ENCODE results near the gene LRRC27. TPM values are rescaled to one million over a fixed set of nuclear protein-coding genes. Genes with fewer than 3 reads are reported as not detected.
A peak's percentile ranks its signal among the peaks of the same experiment; 100 is the strongest.

The LRRC27 gene
- total and polyA plus RNA-seq, 12 donors = 6.5 to 17.6 (median 9.9) TPM

DNA sequence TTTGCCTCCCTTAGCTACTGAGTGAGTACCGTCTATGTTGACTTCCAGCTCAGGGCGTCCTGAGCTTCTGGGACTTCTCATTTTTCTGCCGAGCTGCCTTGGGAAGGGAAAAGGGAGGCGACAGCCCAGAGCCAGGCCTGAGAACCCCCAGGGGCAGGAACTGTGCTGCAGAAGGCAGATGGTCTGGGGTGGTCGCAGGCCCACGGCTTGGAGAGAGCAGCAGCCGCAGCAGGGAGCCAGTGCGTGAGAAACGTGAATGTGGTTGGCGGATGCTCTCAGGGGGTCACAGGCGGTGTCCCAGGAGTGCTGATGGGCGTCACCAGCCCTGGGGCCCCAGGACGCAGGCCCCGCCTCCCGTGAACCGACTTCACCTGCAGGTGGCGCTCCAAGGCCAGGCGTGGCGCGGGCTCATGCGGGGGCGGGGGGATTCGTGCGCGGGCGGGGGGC lies 55.8 kb downstream of the LRRC27 start:
- 0 to 7% (median 2%) methylated on average over 2 to 26 of the region's 26 CpGs for WGBS, 4 donors
- TF ChIP-seq, protein P1, sequence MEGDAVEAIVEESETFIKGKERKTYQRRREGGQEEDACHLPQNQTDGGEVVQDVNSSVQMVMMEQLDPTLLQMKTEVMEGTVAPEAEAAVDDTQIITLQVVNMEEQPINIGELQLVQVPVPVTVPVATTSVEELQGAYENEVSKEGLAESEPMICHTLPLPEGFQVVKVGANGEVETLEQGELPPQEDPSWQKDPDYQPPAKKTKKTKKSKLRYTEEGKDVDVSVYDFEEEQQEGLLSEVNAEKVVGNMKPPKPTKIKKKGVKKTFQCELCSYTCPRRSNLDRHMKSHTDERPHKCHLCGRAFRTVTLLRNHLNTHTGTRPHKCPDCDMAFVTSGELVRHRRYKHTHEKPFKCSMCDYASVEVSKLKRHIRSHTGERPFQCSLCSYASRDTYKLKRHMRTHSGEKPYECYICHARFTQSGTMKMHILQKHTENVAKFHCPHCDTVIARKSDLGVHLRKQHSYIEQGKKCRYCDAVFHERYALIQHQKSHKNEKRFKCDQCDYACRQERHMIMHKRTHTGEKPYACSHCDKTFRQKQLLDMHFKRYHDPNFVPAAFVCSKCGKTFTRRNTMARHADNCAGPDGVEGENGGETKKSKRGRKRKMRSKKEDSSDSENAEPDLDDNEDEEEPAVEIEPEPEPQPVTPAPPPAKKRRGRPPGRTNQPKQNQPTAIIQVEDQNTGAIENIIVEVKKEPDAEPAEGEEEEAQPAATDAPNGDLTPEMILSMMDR (IDR thresholded peaks at IDR 0.05) = peak; percentile 27 to 81 (median 64)
- TF ChIP-seq POLR2A (IDR thresholded peaks at IDR 0.05) = no peak
- Histone ChIP-seq H3K27me3 (no peaks in the 10 kb centered on the region), H3K4me3 (no peak overlapping the region), H3K4me1 (replicated peaks in 1 of 2) (peaks cover 8 to 11% of the 10 kb centered on the region in 2 donors), H3K36me3 (replicated peaks in 1 of 2) (no peaks in the 10 kb centered on the region), H3K9me3 (replicated peaks in 1 of 3) (no peaks in the 10 kb centered on the region), H3K27ac (peak overlapping the region in 3 of 5 donors; percentile 12 to 41 (median 21))
- intact Hi-C loops (cut with DNase I) = loop anchor here (2.0 to 10.0 kb wide), 4 partner anchors 59 to 257 kb away; no protein-coding TSS in a partner anchor
- peak; percentile 63 to 84 (median 78) for DNase-seq

DNA sequence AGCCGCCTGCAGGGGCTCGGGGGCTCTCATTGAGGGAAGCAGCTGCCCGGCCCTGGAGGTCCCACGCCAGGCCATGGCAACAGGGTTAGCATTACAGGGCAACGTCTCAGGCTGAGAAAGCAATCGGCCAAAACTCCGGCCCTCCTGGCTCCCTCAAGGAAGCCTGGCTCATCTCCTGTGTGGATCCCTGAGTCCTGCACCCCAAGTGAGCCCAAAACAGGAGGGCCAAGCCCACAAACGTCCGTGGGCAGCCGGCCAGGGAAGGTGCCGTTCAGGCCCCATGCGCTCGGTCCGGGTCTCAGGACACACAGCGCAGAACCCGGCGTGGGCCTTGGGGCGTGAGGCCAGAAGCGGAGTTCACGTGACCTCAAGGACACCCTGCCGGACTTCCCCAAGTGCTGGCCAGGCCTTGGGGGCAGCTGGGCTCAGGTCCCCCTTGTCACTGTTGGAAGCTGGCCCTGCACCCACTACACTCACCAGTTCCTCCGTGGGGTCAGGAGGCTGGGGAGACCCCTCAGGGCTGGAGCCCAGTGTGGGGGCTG lies 57.0 kb downstream of the LRRC27 start:
- no peak overlapping the region for H3K4me3 ChIP-seq
- no peak for TF ChIP-seq POLR2A (IDR thresholded peaks at IDR 0.05)
- TF ChIP-seq, protein P1 (IDR thresholded peaks at IDR 0.05) = no peak
- WGBS, 4 donors = 19 to 43% (median 24%) methylated on average over 10 to 22 of the region's 22 CpGs
- no peaks in the 10 kb centered on the region for H3K9me3 ChIP-seq (replicated peaks in 1 of 3)
- H3K27me3 ChIP-seq = no peaks in the 10 kb centered on the region
- no peaks in the 10 kb centered on the region for H3K36me3 ChIP-seq (replicated peaks in 1 of 2)
- peak overlapping the region in 4 of 5 donors; percentile 45 to 83 (median 74) for H3K27ac ChIP-seq
- intact Hi-C loops (cut with DNase I) = loop anchor here (2.0 to 10.0 kb wide), 4 partner anchors 58 to 256 kb away; no protein-coding TSS in a partner anchor
- peaks cover 8 to 11% of the 10 kb centered on the region in 2 donors for H3K4me1 ChIP-seq (replicated peaks in 1 of 2)
- peak; percentile 78 to 89 (median 86) for DNase-seq

DNA sequence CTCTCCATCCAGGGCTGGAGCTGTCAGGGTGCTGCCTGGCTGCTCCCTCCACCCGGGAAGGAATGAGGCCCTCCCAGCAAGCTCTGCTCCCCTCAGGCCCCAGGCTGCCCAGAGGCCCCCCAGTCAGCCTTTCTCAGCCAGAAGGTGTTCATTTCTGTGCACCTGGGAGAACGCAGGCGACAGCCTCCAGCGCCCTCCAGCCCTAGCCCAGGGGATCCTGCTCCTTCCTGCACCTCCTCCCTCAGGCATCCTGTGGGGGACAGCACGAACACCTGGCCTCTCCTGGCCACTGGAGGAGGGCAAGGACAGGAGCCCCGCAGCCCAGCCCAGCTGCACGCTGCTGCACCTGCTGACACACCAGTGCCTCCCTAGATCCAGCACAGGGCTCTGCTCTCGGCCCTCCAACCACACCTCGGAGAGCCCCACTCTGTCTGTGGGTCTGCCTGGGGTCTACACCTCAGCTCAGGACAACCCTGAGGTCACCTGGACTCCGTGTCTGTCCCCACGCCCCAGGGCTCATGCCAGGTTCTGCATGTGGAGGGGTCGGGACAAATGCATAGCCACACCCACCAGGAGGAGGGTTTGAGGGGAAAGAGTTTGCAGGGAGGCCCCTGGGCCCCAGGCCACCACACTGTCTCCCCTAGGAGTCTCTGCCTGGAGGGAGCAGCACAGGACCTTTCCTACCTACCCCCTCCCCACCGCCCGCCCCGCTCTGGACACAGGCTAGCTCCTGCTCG lies 57.6 kb downstream of the LRRC27 start:
- WGBS, 4 donors = 51 to 67% (median 60%) methylated on average over 10 to 16 of the region's 16 CpGs
- intact Hi-C loops (cut with DNase I) = loop anchor here (2.0 to 10.0 kb wide), 4 partner anchors 57 to 255 kb away; no protein-coding TSS in a partner anchor
- Histone ChIP-seq H3K4me1 (replicated peaks in 1 of 2) (peaks cover 11% of the 10 kb centered on the region in 2 donors), H3K4me3 (no peak overlapping the region), H3K27ac (peak overlapping the region in 4 of 5 donors; percentile 45 to 83 (median 74)), H3K36me3 (replicated peaks in 1 of 2) (no peaks in the 10 kb centered on the region), H3K27me3 (no peaks in the 10 kb centered on the region), H3K9me3 (replicated peaks in 1 of 3) (no peaks in the 10 kb centered on the region)
- peak in 6 of 7 donors; percentile 31 to 61 (median 34) for DNase-seq
- TF ChIP-seq, protein P1 (IDR thresholded peaks at IDR 0.05) = no peak
- no peak for TF ChIP-seq POLR2A (IDR thresholded peaks at IDR 0.05)

DNA sequence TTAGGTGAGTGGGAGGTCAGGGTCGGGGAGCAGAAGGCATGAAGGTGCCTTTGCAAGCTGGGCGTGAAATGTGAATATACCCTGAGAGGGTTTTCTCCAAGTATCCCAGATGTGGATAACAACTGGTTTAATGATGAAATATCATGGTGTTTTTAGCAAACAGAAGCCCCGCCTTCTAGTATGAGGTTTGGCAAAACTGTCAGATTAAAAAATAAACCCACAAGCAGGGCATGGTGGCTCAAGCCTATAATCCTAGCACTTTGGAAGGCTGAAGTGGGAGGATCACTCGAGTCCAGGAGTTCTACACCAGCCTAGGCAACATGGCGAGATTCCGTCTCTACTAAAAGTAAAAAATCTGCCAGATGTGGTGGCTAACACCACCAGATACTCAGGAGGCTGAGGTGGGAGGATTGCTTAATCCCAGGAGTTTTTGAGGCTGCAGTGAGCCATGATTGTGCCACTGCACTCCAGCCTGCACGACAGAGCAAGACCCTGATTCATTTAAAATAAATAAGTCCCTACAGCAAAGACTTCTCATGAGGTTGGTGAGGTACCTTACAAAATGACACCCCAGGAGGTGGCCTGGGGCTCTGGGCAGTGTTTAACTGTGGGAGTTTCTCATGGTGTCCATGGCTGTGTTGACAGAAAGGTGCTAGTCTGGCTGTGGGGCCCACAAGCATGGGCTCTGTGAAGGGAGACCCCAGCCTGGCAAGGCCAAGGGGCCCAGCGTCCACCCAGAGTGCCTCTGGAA lies 58.4 kb downstream of the LRRC27 start:
- Histone ChIP-seq H3K4me1 (replicated peaks in 1 of 2) (peaks cover 18 to 19% of the 10 kb centered on the region in 2 donors), H3K4me3 (no peak overlapping the region), H3K27ac (peak overlapping the region in 1 of 5 donors; percentile 83), H3K36me3 (replicated peaks in 1 of 2) (no peaks in the 10 kb centered on the region), H3K27me3 (no peaks in the 10 kb centered on the region), H3K9me3 (replicated peaks in 1 of 3) (no peaks in the 10 kb centered on the region)
- TF ChIP-seq, protein P1 (IDR thresholded peaks at IDR 0.05) = no peak
- TF ChIP-seq POLR2A (IDR thresholded peaks at IDR 0.05) = no peak
- DNase-seq = peak in 1 of 7 donors; percentile 4
- intact Hi-C loops (cut with DNase I) = no loop called here
- 78 to 87% (median 81%) methylated on average over 7 to 8 of the region's 8 CpGs for WGBS, 4 donors

Measured in adrenal gland (tissue), 12 donors.